ENCODE data around the gene ACSS1. TPM values are rescaled to one million over a fixed set of nuclear protein-coding genes. Genes with fewer than 3 reads are reported as not detected.

Gene ACSS1
- total RNA-seq, 2 donors from 2014 or later: 73.8 to 83.8 TPM

GRCh38 chr20:25021336-25021735 is 36.6 kb downstream of the ACSS1 start:
- Histone ChIP-seq H3K9me3 (no peaks in the 10 kb centered on the region), H3K4me1 (peaks cover 95% of the 10 kb centered on the region), H3K27me3 (no peaks in the 10 kb centered on the region), H3K36me3 (replicated peaks in 1 of 2; ENCODE audit: insufficient read depth in 1 of 2, low read depth in 2 of 2) (no peaks in the 10 kb centered on the region), H3K27ac (peak overlapping the region; percentile 89 to 98 (median 95)), H3K4me3 (no peak overlapping the region)
- 88 to 92% methylated on average over 6 of the region's 6 CpGs for WGBS, 2 donors
- DNase-seq: peak in 3 of 4 donors; percentile 6 to 10 (median 9)
- intact Hi-C loops (cut with DNase I): no loop called here
- ATAC-seq: no peak
- no peak for TF ChIP-seq CTCF (IDR thresholded peaks at IDR 0.05)
- no peak for TF ChIP-seq POLR2A (IDR thresholded peaks at IDR 0.05)

GRCh38 chr20:25020901-25021301 is 37.0 kb downstream of the ACSS1 start:
- Histone ChIP-seq H3K4me1 (peaks cover 95% of the 10 kb centered on the region), H3K4me3 (no peak overlapping the region), H3K9me3 (no peaks in the 10 kb centered on the region), H3K36me3 (replicated peaks in 1 of 2; ENCODE audit: insufficient read depth in 1 of 2, low read depth in 2 of 2) (no peaks in the 10 kb centered on the region), H3K27me3 (no peaks in the 10 kb centered on the region), H3K27ac (peak overlapping the region; percentile 89 to 98 (median 95))
- peak; percentile 65 to 85 (median 76) for DNase-seq
- intact Hi-C loops (cut with DNase I): no loop called here
- ATAC-seq: no peak
- WGBS, 2 donors: 40 to 42% methylated on average over 3 to 6 of the region's 6 CpGs
- no peak for TF ChIP-seq CTCF (IDR thresholded peaks at IDR 0.05)
- TF ChIP-seq POLR2A (IDR thresholded peaks at IDR 0.05): no peak

GRCh38 chr20:25020345-25020744 is 37.6 kb downstream of the ACSS1 start:
- WGBS, 2 donors: 82 to 96% methylated on average over 2 to 5 of the region's 5 CpGs
- peak in 3 of 4 donors; percentile 3 to 9 (median 7) for DNase-seq
- no peaks in the 10 kb centered on the region for H3K9me3 ChIP-seq
- no peak for TF ChIP-seq POLR2A (IDR thresholded peaks at IDR 0.05)
- TF ChIP-seq CTCF (IDR thresholded peaks at IDR 0.05): no peak
- intact Hi-C loops (cut with DNase I): no loop called here
- ATAC-seq: no peak
- no peak overlapping the region for H3K4me3 ChIP-seq
- H3K27ac ChIP-seq: peak overlapping the region; percentile 89 to 98 (median 95)
- peaks cover 92% of the 10 kb centered on the region for H3K4me1 ChIP-seq
- no peaks in the 10 kb centered on the region for H3K27me3 ChIP-seq
- no peaks in the 10 kb centered on the region for H3K36me3 ChIP-seq (replicated peaks in 1 of 2; ENCODE audit: insufficient read depth in 1 of 2, low read depth in 2 of 2)

- no peak for ATAC-seq
- H3K9me3 ChIP-seq: no peaks in the 10 kb centered on the region
- no peaks in the 10 kb centered on the region for H3K36me3 ChIP-seq (replicated peaks in 1 of 2; ENCODE audit: insufficient read depth in 1 of 2, low read depth in 2 of 2)
- intact Hi-C loops (cut with DNase I): no loop called here
- no peaks in the 10 kb centered on the region for H3K27me3 ChIP-seq
- DNase-seq: peak; percentile 53 to 77 (median 73)
- peak in 1 of 3 donors; percentile 12 for TF ChIP-seq POLR2A (IDR thresholded peaks at IDR 0.05)
- TF ChIP-seq CTCF (IDR thresholded peaks at IDR 0.05): no peak
- H3K27ac ChIP-seq: peak overlapping the region; percentile 89 to 98 (median 95)
- no peak overlapping the region for H3K4me3 ChIP-seq
- 43 to 54% methylated on average over 9 to 16 of the region's 16 CpGs for WGBS, 2 donors
- peaks cover 84% of the 10 kb centered on the region for H3K4me1 ChIP-seq
Observed at GRCh38 chr20:25019381-25020155, 38.4 kb downstream of the ACSS1 start.

Data from body of pancreas (tissue), 4 donors.